BJ (cell line): ENCODE data around the gene TUBB2A. TPM values are rescaled to one million over a fixed set of nuclear protein-coding genes. Genes with fewer than 3 reads are reported as not detected.
"Not testable (repeated sequence)": the region's sequence is repeated elsewhere in the genome, so short reads cannot be mapped to it uniquely, and the experiment has no call there.

Source experiments
- CTCF ChIA-PET: fragments of 350-600 bp; formaldehyde crosslinking; extraction: SDS; loops from one replicate; lab custom pipeline; 2021; ENCODE audit warnings: antibody characterized with exemption, inconsistent platforms; lab: Yijun Ruan, JAX
- POLR2A ChIA-PET: fragments of 300-600 bp; sonication (Branson Sonifier 250); formaldehyde crosslinking; extraction: SDS; loops from one replicate; lab custom pipeline; 2021; ENCODE audit warnings: antibody characterized with exemption; lab: Charles Lee
- DNase-seq: peaks from one replicate; pipeline ENCODE4 v3.0.0-alpha.2; 2011; ENCODE audit warnings: low read depth
- H3K27me3 ChIP-seq: 2 replicates; pipeline ENCODE4 v1.6.0; 2011; ENCODE audit warnings: low read length; ENCODE audit not compliant: control insufficient read depth, insufficient read depth
- H3K36me3 ChIP-seq: 2 replicates; pipeline ENCODE4 v1.5.1; 2011; ENCODE audit warnings: low read length; ENCODE audit not compliant: control insufficient read depth, insufficient read depth
- H3K4me3 ChIP-seq: 2 replicates; pipeline ENCODE4 v1.5.1; 2011; ENCODE audit warnings: low read depth, mild to moderate bottlenecking, control low read depth, low read length
- polyA plus RNA-seq: library from polyadenylated mRNA; depleted of rRNA; stranded (reverse); fragments of >200 nt; gene quantifications from 2 replicates; pipeline ENCODE4 v1.2.3, GENCODE V29; 2011
- TF ChIP-seq, protein P1 (sequence below): IDR thresholded peaks from 2 replicates; pipeline ENCODE4 v1.5.1; 2011; ENCODE audit warnings: low read depth, mild to moderate bottlenecking, control low read depth, inconsistent platforms, low read length, moderate library complexity; ENCODE audit not compliant: insufficient read depth

Gene TUBB2A
- polyA plus RNA-seq, 1 experiment, result 184 TPM

DNA sequence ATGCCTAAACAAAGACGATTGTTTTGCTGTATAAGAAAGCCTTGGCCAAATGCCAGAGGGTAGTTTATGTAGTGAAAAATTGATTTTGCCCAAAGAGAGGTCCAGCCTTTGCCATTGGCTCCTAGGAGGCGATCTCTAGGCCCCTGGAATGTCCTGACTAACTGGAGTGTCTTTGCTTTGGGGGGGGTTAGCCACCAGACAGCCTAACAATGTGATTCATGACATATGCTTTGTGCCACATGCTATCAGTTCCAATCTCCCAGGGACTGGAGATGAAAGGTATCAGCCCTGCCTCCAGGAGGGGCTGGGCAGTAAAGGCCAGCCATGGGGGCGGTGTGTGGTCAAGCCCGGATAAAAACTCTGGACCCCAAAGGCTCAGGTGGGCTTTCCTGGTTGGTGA is 32.7 kb upstream of the TUBB2A start:
- CTCF ChIA-PET, result interaction anchor here (1.0 kb wide), 1 partner anchor 61 kb away, joined by 5 read pairs; no protein-coding TSS in a partner anchor
- POLR2A ChIA-PET, result no interaction called here
- no peaks in the 10 kb centered on the region for H3K36me3 ChIP-seq
- peaks cover 3% of the 10 kb centered on the region; the same call in 1 of the 2 replicates for H3K27me3 ChIP-seq
- no peak for DNase-seq
- no peak overlapping the region for H3K4me3 ChIP-seq
- TF ChIP-seq, protein P1, sequence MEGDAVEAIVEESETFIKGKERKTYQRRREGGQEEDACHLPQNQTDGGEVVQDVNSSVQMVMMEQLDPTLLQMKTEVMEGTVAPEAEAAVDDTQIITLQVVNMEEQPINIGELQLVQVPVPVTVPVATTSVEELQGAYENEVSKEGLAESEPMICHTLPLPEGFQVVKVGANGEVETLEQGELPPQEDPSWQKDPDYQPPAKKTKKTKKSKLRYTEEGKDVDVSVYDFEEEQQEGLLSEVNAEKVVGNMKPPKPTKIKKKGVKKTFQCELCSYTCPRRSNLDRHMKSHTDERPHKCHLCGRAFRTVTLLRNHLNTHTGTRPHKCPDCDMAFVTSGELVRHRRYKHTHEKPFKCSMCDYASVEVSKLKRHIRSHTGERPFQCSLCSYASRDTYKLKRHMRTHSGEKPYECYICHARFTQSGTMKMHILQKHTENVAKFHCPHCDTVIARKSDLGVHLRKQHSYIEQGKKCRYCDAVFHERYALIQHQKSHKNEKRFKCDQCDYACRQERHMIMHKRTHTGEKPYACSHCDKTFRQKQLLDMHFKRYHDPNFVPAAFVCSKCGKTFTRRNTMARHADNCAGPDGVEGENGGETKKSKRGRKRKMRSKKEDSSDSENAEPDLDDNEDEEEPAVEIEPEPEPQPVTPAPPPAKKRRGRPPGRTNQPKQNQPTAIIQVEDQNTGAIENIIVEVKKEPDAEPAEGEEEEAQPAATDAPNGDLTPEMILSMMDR, result no peak

DNA sequence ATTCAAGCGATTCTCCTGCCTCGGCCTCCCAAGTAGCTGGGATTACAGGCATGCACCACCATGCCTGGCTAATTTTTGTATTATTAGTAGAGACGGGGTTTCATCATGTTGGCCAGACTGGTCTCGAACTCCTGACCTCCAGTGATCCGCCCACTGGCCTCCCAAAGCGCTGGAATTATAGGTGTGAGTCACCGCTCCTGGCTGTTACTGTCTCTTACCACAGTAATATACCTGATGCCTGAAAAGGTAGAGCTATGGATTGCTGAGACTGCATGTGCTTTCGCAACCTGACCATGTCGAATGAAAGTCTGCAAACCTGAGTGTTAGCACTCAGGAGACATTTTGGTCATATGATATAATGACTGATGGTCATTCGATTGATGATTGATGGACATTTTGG is 31.8 kb upstream of the TUBB2A start:
- H3K36me3 ChIP-seq, H3K4me3 ChIP-seq, POLR2A ChIA-PET, DNase-seq, H3K27me3 ChIP-seq: not testable (repeated sequence)
- CTCF ChIA-PET, result interaction anchor here (1.0 kb wide), 1 partner anchor 62 kb away, joined by 5 read pairs; no protein-coding TSS in a partner anchor

DNA sequence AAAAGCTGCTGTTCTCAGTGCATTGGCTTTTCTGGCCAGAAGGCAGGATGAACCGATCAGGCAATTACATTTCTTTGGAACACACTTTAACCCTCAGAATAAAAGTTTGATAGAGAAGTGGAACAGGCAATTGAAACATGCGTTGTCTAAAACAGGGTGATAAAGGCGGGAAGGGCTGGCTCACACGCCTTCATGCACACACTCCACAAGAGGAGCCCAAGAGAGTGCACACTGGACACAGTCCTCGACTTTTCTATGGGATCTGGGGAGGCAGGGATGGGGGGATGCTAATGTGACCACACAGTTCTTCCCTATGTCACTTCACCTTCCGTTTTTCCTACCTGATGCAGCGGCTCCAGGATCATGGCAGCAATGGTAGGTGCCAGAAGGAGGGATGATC is 30.9 kb upstream of the TUBB2A start:
- TF ChIP-seq, protein P1, result no peak
- Histone ChIP-seq H3K4me3 (no peak overlapping the region), H3K36me3 (no peaks in the 10 kb centered on the region), H3K27me3 (peaks cover 3% of the 10 kb centered on the region; the same call in 1 of the 2 replicates)
- DNase-seq, result no peak
- ChIA-PET POLR2A (no interaction called here), CTCF (interaction anchor here (0.8 kb wide), 1 partner anchor 30 kb away, joined by 3 read pairs; no protein-coding TSS in a partner anchor)

DNA sequence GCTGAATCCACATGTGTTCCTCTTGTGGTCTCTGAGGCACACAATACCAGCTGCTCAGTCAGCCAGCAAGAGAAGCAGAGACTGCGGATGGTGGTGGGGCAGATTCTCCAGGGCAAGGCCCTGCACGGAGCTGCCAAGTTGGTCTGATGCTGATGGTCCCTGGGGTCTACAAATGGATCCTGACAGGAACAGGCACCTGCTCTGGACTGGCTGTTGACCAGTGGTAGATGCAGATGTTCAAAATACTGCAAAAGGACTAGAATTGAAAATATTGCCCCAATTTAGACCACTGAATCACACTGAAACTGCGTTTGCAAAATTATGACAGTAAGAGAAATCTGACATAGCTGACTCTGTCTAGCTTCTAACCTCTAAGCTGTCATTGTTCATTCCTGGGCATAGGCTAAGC is 29.6 kb upstream of the TUBB2A start:
- ChIA-PET POLR2A (no interaction called here), CTCF (no interaction called here)
- DNase-seq, result no peak
- no peak overlapping the region for H3K4me3 ChIP-seq
- H3K36me3 ChIP-seq, result no peaks in the 10 kb centered on the region
- H3K27me3 ChIP-seq, result peaks cover 3% of the 10 kb centered on the region; the same call in 1 of the 2 replicates
- TF ChIP-seq, protein P1, result no peak

DNA sequence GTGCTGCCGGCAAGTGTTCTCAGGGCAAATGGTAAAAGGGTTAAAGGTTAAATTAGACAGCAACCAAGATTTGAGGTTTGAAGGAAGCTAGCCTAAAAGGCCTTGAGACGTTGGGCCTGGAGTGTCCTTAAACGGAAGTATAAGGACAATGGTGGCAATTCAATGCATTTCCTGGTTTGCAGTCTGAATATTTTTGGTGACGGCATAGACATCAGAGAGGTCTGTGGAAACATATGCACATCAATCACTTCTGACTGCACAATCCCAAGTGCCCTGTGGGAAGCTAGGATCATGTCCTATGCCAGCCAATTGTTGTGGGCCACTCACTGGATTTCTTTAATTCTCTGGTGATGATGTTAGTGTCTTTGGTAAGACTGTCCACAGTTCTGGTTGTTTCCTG is 25.7 kb upstream of the TUBB2A start:
- Histone ChIP-seq H3K27me3 (peaks cover 3% of the 10 kb centered on the region; the same call in 1 of the 2 replicates), H3K4me3 (no peak overlapping the region), H3K36me3 (no peaks in the 10 kb centered on the region)
- TF ChIP-seq, protein P1, result no peak
- no peak for DNase-seq
- CTCF ChIA-PET, result interaction anchor here (0.6 to 1.1 kb wide), 2 partner anchors 12 to 172 kb away, joined by 3 to 4 read pairs; no protein-coding TSS in a partner anchor
- POLR2A ChIA-PET, result interaction anchor here (0.7 kb wide), 1 partner anchor 27 kb away, joined by 3 read pairs; no protein-coding TSS in a partner anchor

DNA sequence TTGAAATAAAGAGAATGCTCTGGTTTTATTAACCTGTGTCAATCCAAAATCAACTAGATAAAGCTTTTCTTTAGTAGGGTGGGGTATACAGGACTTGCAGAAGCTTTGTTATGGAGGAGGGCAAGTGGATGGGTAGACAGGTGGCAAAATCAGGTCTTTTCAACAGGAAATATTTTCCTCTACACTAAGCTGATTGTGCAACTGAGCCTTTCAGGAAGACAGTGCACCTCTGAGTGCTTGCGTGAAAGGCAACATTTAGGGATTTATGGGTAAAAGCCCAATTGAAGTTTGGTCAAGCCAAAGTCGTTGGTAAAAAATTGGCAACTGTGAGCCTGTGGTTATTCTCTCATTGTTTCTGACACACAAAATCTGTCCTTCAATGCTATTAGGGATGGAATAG is 23.8 kb upstream of the TUBB2A start:
- TF ChIP-seq, protein P1, result no peak
- Histone ChIP-seq H3K4me3 (no peak overlapping the region), H3K27me3 (peaks cover under 1% of the 10 kb centered on the region; the same call in 1 of the 2 replicates), H3K36me3 (no peaks in the 10 kb centered on the region)
- POLR2A ChIA-PET, result no interaction called here
- CTCF ChIA-PET, result no interaction called here
- DNase-seq, result no peak

DNA sequence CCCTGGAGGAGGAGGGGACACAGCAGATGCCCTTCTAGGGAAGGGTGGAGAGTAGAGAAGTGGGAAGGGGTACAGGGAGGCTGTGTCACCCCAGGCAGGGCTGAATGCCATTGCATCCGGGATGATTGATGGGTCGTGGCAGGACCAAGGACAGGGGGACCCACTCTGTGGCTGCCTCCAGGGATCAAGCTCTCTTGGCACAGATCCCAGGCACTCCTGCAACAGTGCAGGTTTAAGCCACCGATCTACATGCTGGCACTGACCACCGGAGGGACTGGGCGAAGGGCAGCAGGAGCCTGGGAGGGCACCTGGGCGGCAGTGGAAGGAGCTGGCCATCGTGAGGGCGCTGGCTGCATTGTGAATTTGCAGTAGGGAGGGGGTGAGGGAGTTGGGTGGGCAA is 22.6 kb upstream of the TUBB2A start:
- DNase-seq, H3K27me3 ChIP-seq, POLR2A ChIA-PET, CTCF ChIA-PET, H3K36me3 ChIP-seq: not testable (repeated sequence)
- peak overlapping the region; percentile 37 for H3K4me3 ChIP-seq

DNA sequence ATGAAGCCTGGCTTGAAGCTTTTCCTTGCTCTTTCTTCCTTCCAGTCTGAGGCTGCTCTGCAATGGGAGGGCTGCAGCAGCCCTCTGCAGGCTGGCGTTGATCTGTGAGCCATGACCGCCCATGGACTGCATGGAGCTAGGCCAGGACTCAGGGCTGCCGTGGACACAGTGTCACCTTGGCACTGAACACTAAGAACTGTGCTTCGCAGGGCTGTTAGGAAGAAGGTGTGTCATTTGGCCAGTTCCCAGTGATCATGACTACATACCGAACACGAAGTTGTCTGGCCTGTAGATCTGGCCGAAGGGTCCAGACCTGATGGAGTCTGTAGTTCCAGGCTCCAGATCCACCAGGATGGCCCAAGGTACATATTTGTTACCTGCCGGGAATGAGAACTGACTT is 21.3 kb upstream of the TUBB2A start:
- DNase-seq, H3K4me3 ChIP-seq, CTCF ChIA-PET, H3K27me3 ChIP-seq, H3K36me3 ChIP-seq, POLR2A ChIA-PET: not testable (repeated sequence)
